HepG2 (cell line): ENCODE measurements around the gene FRK. TPM values are rescaled to one million over a fixed set of nuclear protein-coding genes. Genes with fewer than 3 reads are reported as not detected.

Experiments used
- ARHGAP35 ChIP-seq: sonication (generic); formaldehyde crosslinking; IDR thresholded peaks from 2 replicates; pipeline ENCODE4 v1.9.0; 2022; ENCODE audit warnings: mild to moderate bottlenecking, inconsistent platforms, moderate library complexity, missing genetic modification reagents, borderline replicate concordance
- ATAD3A ChIP-seq: sonication (generic); formaldehyde crosslinking; IDR thresholded peaks from 2 replicates; pipeline ENCODE4 v1.4.0; 2020; ENCODE audit warnings: missing genetic modification reagents
- CENPX ChIP-seq: sonication (generic); formaldehyde crosslinking; IDR thresholded peaks from 2 replicates; pipeline ENCODE4 v1.9.0; 2021; ENCODE audit warnings: mild to moderate bottlenecking, missing genetic modification reagents, moderate library complexity
- CHD4 ChIP-seq: fragments of 200-600 bp; sonication (generic); IDR thresholded peaks from 2 replicates; pipeline ENCODE4 v1.7.0; 2017; ENCODE audit warnings: mild to moderate bottlenecking, low read length, borderline replicate concordance
- ELF3 ChIP-seq: IDR thresholded peaks from 2 replicates; pipeline ENCODE4 v1.6.1; 2016; ENCODE audit warnings: missing genetic modification reagents, missing compliant biosample characterization
- ETV5 ChIP-seq: IDR thresholded peaks from 2 replicates; pipeline ENCODE4 v1.6.1; 2018; ENCODE audit warnings: missing biosample characterization, missing genetic modification reagents, inconsistent platforms, borderline replicate concordance
- FOXK1 ChIP-seq: sonication (generic); formaldehyde crosslinking; IDR thresholded peaks from 2 replicates; pipeline ENCODE4 v1.4.0; 2020; ENCODE audit warnings: low read depth, missing genetic modification reagents, borderline replicate concordance
- HIVEP1 ChIP-seq: sonication (generic); formaldehyde crosslinking; IDR thresholded peaks from 2 replicates; pipeline ENCODE4 v1.4.0; 2020; ENCODE audit warnings: mild to moderate bottlenecking, missing genetic modification reagents
- HOMEZ ChIP-seq: IDR thresholded peaks from 2 replicates; pipeline ENCODE4 v1.6.1; 2016; ENCODE audit warnings: low read depth
- KDM5B ChIP-seq: sonication (generic); formaldehyde crosslinking; IDR thresholded peaks from 2 replicates; pipeline ENCODE4 v1.4.0; 2020; ENCODE audit warnings: missing genetic modification reagents, mild to moderate bottlenecking, borderline replicate concordance
- MYNN ChIP-seq: sonication (generic); formaldehyde crosslinking; IDR thresholded peaks from 2 replicates; pipeline ENCODE4 v1.4.0; 2020; ENCODE audit warnings: mild to moderate bottlenecking, low read depth, missing genetic modification reagents
- POGZ ChIP-seq: sonication (generic); formaldehyde crosslinking; IDR thresholded peaks from 2 replicates; pipeline ENCODE4 v1.4.0; 2020; ENCODE audit warnings: mild to moderate bottlenecking, missing genetic modification reagents
- PPARG ChIP-seq: conservative IDR thresholded peaks from 2 replicates; pipeline ENCODE4 v1.6.1; 2016; ENCODE audit warnings: missing biosample characterization, missing genetic modification reagents
- SAP130 ChIP-seq: IDR thresholded peaks from 2 replicates; pipeline ENCODE4 v1.6.1; 2016; ENCODE audit warnings: low read depth
- SP1 ChIP-seq, 2 experiments: fragments of 450-650 bp in 1 of 2; sonication (generic) in 1 of 2; formaldehyde crosslinking in 1 of 2; IDR thresholded peaks; 2 replicates each; pipeline versions ENCODE4 v1.4.0 to v1.6.1; 2016 to 2020; ENCODE audit warnings: missing genetic modification reagents in 1 of 2
- SPEN ChIP-seq: sonication (generic); formaldehyde crosslinking; IDR thresholded peaks from 2 replicates; pipeline ENCODE4 v1.5.1; 2020; ENCODE audit warnings: low read depth, mild to moderate bottlenecking, missing genetic modification reagents
- U2AF2 ChIP-seq: fragments of 200-400 bp; formaldehyde crosslinking; IDR thresholded peaks from 2 replicates; pipeline ENCODE4 v1.6.1; 2017; ENCODE audit warnings: low read depth, mild to moderate bottlenecking, low read length
- XRCC5 ChIP-seq: fragments of 200-400 bp; formaldehyde crosslinking; optimal IDR thresholded peaks from 2 replicates; pipeline ENCODE3; 2017; ENCODE audit warnings: mild to moderate bottlenecking, low read length
- ZBTB20 ChIP-seq: sonication (generic); formaldehyde crosslinking; IDR thresholded peaks from 2 replicates; pipeline ENCODE4 v1.8.1; 2023; ENCODE audit warnings: missing genetic modification reagents, low read depth, mild to moderate bottlenecking, borderline replicate concordance
- ZFP1 ChIP-seq: IDR thresholded peaks from 2 replicates; pipeline ENCODE4 v1.6.1; 2016
- ZKSCAN8 ChIP-seq: IDR thresholded peaks from 2 replicates; pipeline ENCODE4 v1.6.1; 2016; ENCODE audit warnings: borderline replicate concordance, missing genetic modification reagents, missing compliant biosample characterization
- ZNF512B ChIP-seq: sonication (generic); formaldehyde crosslinking; IDR thresholded peaks from 2 replicates; pipeline ENCODE4 v1.5.1; 2020; ENCODE audit warnings: missing genetic modification reagents, mild to moderate bottlenecking, borderline replicate concordance
- ZNF547 ChIP-seq: sonication (generic); formaldehyde crosslinking; IDR thresholded peaks from 2 replicates; pipeline ENCODE4 v1.5.1; 2020; ENCODE audit warnings: mild to moderate bottlenecking, missing genetic modification reagents
- ZNF777 ChIP-seq: sonication (generic); formaldehyde crosslinking; IDR thresholded peaks from 2 replicates; pipeline ENCODE4 v1.4.0; 2020; ENCODE audit warnings: missing genetic modification reagents
- ZNF792 ChIP-seq: IDR thresholded peaks from 2 replicates; pipeline ENCODE4 v1.6.1; 2016
- ZNF816 ChIP-seq: sonication (generic); formaldehyde crosslinking; IDR thresholded peaks from 2 replicates; pipeline ENCODE4 v1.8.0; 2022; ENCODE audit warnings: missing genetic modification reagents, mild to moderate bottlenecking, borderline replicate concordance
- ZNF891 ChIP-seq: sonication (generic); formaldehyde crosslinking; IDR thresholded peaks from 2 replicates; pipeline ENCODE4 v1.5.0; 2020; ENCODE audit warnings: mild to moderate bottlenecking, missing genetic modification reagents
- polyA plus RNA-seq, 8 experiments: library from polyadenylated mRNA; depleted of rRNA in 3 of 8; stranded (reverse) in 7 of 8; unstranded in 1 of 8; fragments of >200 nt; fragmentation: Illumina TruSeq in 4 of 8; extraction: Trizol in 4 of 8; gene quantifications; 2 replicates each; pipeline versions ENCODE4 v1.2.1 to v1.2.3, GENCODE V29; 2011 to 2016; ENCODE audit warnings: low read depth in 4 of 8, missing spikeins in 1 of 8, mixed read lengths in 1 of 8; ENCODE audit not compliant: insufficient read depth in 1 of 8
- total RNA-seq, 5 experiments: library from RNA; depleted of rRNA; stranded (reverse); fragments of >200 nt; fragmentation: Illumina TruSeq; extraction: Trizol; gene quantifications; 2 replicates each; pipeline ENCODE4 v1.2.3, GENCODE V29; 2016; ENCODE audit warnings: low read depth in 1 of 5
- TF ChIP-seq, protein P1 (sequence below): sonication (generic); formaldehyde crosslinking; IDR thresholded peaks from 2 replicates; pipeline ENCODE4 v1.4.0; 2020; ENCODE audit warnings: missing genetic modification reagents

Gene FRK
- total and polyA plus RNA-seq, 2 of the 13 experiments (the other 11 are each of a cell fraction or from before 2014, with no cell fraction given) = 1.3 to 2.9 TPM

DNA sequence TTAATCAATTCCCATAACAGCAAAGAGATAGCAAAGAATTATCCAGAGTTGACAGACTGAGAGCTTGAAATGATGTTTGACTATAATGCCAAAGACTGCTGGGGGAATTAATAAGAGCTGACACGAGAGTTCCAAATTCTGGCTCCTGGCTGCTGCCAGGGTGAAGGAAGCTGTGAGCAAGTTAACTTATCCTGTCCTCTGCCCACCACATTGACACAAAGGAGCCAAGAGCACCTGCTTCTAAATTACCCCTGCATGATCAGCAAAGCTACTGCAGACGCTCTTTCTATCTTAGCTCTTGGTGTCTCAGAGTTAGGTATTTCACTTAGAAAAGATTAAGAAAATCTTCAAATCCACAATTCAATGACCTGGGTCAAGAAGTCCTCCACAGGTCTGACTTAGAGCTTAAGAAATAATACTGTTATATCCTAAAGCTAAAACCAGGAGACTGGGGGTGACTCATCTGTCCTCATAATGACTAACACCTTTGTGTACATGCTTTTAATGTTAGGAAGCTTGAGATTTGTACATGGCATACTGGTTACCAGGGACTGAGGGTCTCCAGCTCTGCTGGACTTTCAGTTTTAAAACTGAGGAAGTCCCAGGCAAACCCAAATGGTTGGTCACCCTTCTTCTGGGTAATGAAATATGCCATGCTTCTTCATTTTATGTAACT lies 13.2 kb upstream of the FRK start (continued):
- no peak for TF ChIP-seq ETV5 (CRISPR knock-in tag)
- TF ChIP-seq ZNF792 (CRISPR knock-in tag) = no peak
- TF ChIP-seq SP1 (IDR thresholded peaks at IDR 0.05) = no peak
- TF ChIP-seq SP1 (CRISPR knock-in tag; IDR thresholded peaks at IDR 0.05) = no peak
- no peak for TF ChIP-seq ZKSCAN8 (CRISPR knock-in tag)
- TF ChIP-seq CHD4 = no peak
- TF ChIP-seq ZBTB20 (CRISPR knock-in tag) = no peak
- TF ChIP-seq POGZ (CRISPR knock-in tag) = no peak
- TF ChIP-seq ZFP1 (CRISPR knock-in tag) = no peak
- no peak for TF ChIP-seq ZNF816 (CRISPR knock-in tag)
- TF ChIP-seq ARHGAP35 (CRISPR knock-in tag) = no peak
- TF ChIP-seq ELF3 (CRISPR knock-in tag) = peak; percentile 29; the same call in 1 of the 2 replicates
- peak; percentile 69; the same call in 1 of the 2 replicates for TF ChIP-seq FOXK1 (CRISPR knock-in tag)
- no peak for TF ChIP-seq PPARG
- TF ChIP-seq ATAD3A (CRISPR knock-in tag) = no peak
- no peak for TF ChIP-seq ZNF891 (CRISPR knock-in tag)
- no peak for TF ChIP-seq ZNF512B (CRISPR knock-in tag)
- TF ChIP-seq SPEN (CRISPR knock-in tag) = no peak
- no peak for TF ChIP-seq KDM5B (CRISPR knock-in tag)
- TF ChIP-seq U2AF2 = no peak
- TF ChIP-seq HIVEP1 (CRISPR knock-in tag) = no peak
- TF ChIP-seq CENPX (CRISPR knock-in tag) = no peak
- TF ChIP-seq, protein P1, sequence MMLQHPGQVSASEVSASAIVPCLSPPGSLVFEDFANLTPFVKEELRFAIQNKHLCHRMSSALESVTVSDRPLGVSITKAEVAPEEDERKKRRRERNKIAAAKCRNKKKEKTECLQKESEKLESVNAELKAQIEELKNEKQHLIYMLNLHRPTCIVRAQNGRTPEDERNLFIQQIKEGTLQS (CRISPR knock-in tag) = peak; percentile 57; the same call in 1 of the 2 replicates
- TF ChIP-seq HOMEZ (CRISPR knock-in tag) = peak; percentile 69; the same call in 1 of the 2 replicates
- TF ChIP-seq ZNF777 (CRISPR knock-in tag) = no peak
- no peak for TF ChIP-seq ZNF547 (CRISPR knock-in tag)
- TF ChIP-seq MYNN (CRISPR knock-in tag) = no peak
- TF ChIP-seq XRCC5 = no peak
- peak; percentile 45 for TF ChIP-seq SAP130 (CRISPR knock-in tag)
